Muscle of leg (tissue), 11 donors: ENCODE measurements around the gene SMOC2. TPM values are rescaled to one million over a fixed set of nuclear protein-coding genes. Genes with fewer than 3 reads are reported as not detected.
A peak's percentile ranks its signal among the peaks of the same experiment; 100 is the strongest.
"Not testable (repeated sequence)": the region's sequence is repeated elsewhere in the genome, so short reads cannot be mapped to it uniquely, and the experiment has no call there.

Experiments
- DNase-seq: peaks from one replicate; pipeline ENCODE4 v3.0.0; 2013
- H3K27ac ChIP-seq: one replicate; pipeline ENCODE4 v1.5.1; 2013; ENCODE audit warnings: mild to moderate bottlenecking, low read length, control low read depth
- H3K27me3 ChIP-seq: one replicate; pipeline ENCODE4 v1.6.1; 2013; ENCODE audit warnings: low read length; ENCODE audit not compliant: control insufficient read depth, insufficient read depth
- H3K36me3 ChIP-seq: one replicate; pipeline ENCODE4 v1.6.1; 2013; ENCODE audit warnings: low read length; ENCODE audit not compliant: control insufficient read depth, insufficient read depth
- H3K4me1 ChIP-seq: one replicate; pipeline ENCODE4 v1.6.1; 2013; ENCODE audit warnings: low read length; ENCODE audit not compliant: control insufficient read depth, insufficient read depth
- H3K4me3 ChIP-seq: one replicate; pipeline ENCODE4 v1.5.1; 2013; ENCODE audit warnings: low read length, control low read depth
- H3K9me3 ChIP-seq: replicated peaks from 2 replicates; pipeline ENCODE4 v1.6.1; 2013; ENCODE audit warnings: low read depth, low read length; ENCODE audit not compliant: control insufficient read depth
- WGBS: methylation state at CpG from one replicate; pipeline ENCODE4 v1.1.5; 2013; ENCODE audit warnings: missing lambda C conversion rate; ENCODE audit not compliant: insufficient coverage; 5-methylcytosine and 5-hydroxymethylcytosine counted together
- polyA plus RNA-seq, 8 donors: library from polyadenylated mRNA; unstranded; fragments of 120-200 nt; gene quantifications; one replicate each; pipeline versions ENCODE4 v1.2.1 to v1.2.3, GENCODE V29; 2013; ENCODE audit warnings: inconsistent platforms in 1 of 8, low replicate concordance in 1 of 8; ENCODE audit not compliant: insufficient read length in 8 of 8, insufficient read depth in 1 of 8
- total RNA-seq: library from RNA; stranded (reverse); fragments of 120-200 nt; gene quantifications from one replicate; pipeline ENCODE4 v1.2.4, GENCODE V29; 2013

The SMOC2 gene
- total and polyA plus RNA-seq, 9 donors: 58.0 to 109 (median 78.9) TPM

DNA sequence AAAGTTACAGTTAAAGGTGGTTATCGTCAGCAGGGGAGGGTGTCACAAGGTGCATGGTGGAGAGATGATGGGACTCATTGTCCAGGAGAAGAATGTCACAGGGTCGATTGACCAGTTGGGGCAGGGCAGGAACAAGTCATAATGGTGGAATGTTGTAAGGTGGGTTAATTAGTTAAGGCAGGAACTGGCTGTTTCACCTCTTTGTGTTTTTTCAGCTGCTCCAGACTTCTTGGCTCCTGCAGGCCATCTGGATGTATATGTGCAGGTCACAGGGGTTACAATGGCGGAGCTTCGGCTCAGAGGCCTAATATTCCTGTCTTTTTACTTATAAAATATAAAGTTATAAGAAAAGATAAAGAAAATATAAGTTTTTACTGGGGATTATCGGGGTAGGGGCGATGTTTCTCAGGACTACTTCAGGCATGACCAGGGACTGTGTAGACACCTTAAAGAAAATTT lies 236.4 kb downstream of the SMOC2 start:
- not testable (repeated sequence) for H3K27me3 ChIP-seq, H3K4me3 ChIP-seq, DNase-seq, H3K4me1 ChIP-seq, H3K9me3 ChIP-seq, H3K36me3 ChIP-seq
- peak overlapping the region; percentile 20 for H3K27ac ChIP-seq
- 86% methylated on average over 4 of the region's 6 CpGs for WGBS

DNA sequence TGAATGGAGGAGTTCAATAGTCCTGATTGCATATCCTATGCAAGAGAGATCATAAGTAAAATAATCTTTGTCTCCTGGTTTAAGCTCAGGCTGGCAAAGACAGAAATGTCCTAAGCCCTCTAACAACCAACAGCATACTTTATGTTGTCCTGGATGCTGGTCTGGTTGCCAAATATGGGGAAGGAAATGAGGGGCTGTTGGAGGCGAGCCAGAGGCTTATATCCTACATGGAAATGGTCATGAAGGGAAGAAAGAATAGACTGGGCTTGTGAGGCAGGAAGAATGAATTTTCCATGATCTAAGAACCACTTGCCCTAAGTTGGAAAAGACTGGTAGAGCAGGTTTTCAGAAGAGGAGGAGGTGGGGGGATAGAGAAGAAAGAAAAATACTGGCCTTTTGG lies 237.1 kb downstream of the SMOC2 start:
- 60% methylated on average over 1 of the region's 1 CpG for WGBS
- Histone ChIP-seq H3K4me1 (peaks cover under 1% of the 10 kb centered on the region), H3K4me3 (no peak overlapping the region), H3K27ac (no peak overlapping the region), H3K36me3 (no peaks in the 10 kb centered on the region), H3K27me3 (no peaks in the 10 kb centered on the region), H3K9me3 (no peaks in the 10 kb centered on the region)
- peak; percentile 24 for DNase-seq

GRCh38 chr6:168678588-168678987 lies 237.6 kb downstream of the SMOC2 start:
- peaks cover 6% of the 10 kb centered on the region for H3K4me1 ChIP-seq
- H3K9me3 ChIP-seq: no peaks in the 10 kb centered on the region
- DNase-seq: no peak
- no peaks in the 10 kb centered on the region for H3K27me3 ChIP-seq
- no peak overlapping the region for H3K4me3 ChIP-seq
- no peak overlapping the region for H3K27ac ChIP-seq
- H3K36me3 ChIP-seq: no peaks in the 10 kb centered on the region
- no CpG with 5 or more reads among the region's 5 CpGs for WGBS

- no peak overlapping the region for H3K27ac ChIP-seq
- H3K9me3 ChIP-seq: no peaks in the 10 kb centered on the region
- peaks cover 7% of the 10 kb centered on the region for H3K27me3 ChIP-seq
- H3K36me3 ChIP-seq: no peaks in the 10 kb centered on the region
- peaks cover 13% of the 10 kb centered on the region for H3K4me1 ChIP-seq
- DNase-seq: no peak
- WGBS: 90% methylated on average over 4 of the region's 5 CpGs
- H3K4me3 ChIP-seq: no peak overlapping the region
Measured at GRCh38 chr6:168681748-168682147, 240.8 kb downstream of the SMOC2 start.

DNA sequence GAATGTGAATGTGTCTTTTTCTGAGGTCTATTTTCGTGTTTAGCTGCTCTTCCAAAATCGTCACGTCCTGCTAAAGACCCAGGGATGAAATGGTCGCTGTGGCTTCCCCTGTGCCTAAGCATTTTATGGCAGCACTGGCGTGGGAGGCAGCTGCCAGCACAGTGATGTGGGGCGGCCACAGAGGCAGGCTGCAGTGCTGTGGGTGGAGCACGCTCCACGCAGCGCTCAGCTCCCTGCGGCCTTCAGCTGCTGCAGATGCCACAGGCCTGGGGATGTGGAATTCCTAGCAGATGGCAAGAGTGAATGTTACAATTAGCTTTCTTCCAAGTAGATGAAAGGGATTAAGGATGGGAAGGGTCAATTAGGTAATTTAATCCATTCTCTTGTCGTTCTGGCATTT lies 242.6 kb downstream of the SMOC2 start:
- H3K9me3 ChIP-seq: no peaks in the 10 kb centered on the region
- WGBS: 23% methylated on average over 10 of the region's 11 CpGs
- no peak overlapping the region for H3K4me3 ChIP-seq
- H3K27me3 ChIP-seq: peaks cover 10% of the 10 kb centered on the region
- H3K27ac ChIP-seq: no peak overlapping the region
- peak; percentile 39 for DNase-seq
- no peaks in the 10 kb centered on the region for H3K36me3 ChIP-seq
- peaks cover 13% of the 10 kb centered on the region for H3K4me1 ChIP-seq

DNA sequence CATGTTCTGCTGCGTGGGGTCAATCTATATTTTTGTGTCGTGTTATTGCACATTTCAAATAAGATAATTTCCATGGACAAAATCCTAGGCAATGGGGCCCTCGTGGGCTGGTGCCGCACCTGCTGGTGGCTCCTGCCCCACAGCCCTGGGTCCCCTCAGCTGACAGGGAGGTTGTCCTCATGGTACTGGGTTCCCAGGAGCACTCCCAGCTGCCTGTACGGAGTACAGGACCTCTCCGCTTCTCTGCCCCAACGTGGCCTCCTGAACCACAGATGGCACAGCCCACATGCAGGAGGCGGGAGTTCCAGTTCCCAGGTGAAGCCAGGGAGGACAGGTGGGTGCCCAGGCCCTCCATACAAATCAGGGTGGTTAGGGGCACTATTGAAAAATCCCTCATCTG lies 243.5 kb downstream of the SMOC2 start:
- Histone ChIP-seq H3K4me3 (no peak overlapping the region), H3K36me3 (no peaks in the 10 kb centered on the region), H3K27ac (no peak overlapping the region), H3K4me1 (peaks cover 13% of the 10 kb centered on the region), H3K9me3 (no peaks in the 10 kb centered on the region), H3K27me3 (peaks cover 10% of the 10 kb centered on the region)
- DNase-seq: no peak
- WGBS: 89% methylated on average over 6 of the region's 8 CpGs

DNA sequence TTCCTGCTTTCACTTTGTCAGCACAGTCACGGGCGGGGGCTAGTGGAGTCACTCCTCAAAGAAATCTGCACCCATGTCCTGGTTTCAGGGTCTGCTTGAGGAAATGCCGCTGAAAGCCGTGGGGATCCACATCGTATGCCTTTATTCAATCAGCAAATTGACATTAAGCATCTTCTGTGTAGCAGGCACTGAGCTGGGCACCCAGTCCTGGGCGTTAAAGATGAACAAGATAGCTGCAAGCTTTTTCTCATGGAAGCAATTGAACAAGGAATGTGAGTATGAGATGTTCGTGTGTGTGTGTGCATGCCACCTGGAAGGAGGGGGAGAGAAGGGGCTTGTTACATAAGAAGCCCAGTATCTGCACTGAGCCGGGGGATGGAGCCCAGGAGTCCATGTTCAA lies 243.9 kb downstream of the SMOC2 start:
- Histone ChIP-seq H3K27ac (no peak overlapping the region), H3K4me3 (no peak overlapping the region), H3K4me1 (peaks cover 13% of the 10 kb centered on the region), H3K27me3 (peaks cover 10% of the 10 kb centered on the region), H3K36me3 (no peaks in the 10 kb centered on the region), H3K9me3 (no peaks in the 10 kb centered on the region)
- 85% methylated on average over 7 of the region's 8 CpGs for WGBS
- no peak for DNase-seq

DNA sequence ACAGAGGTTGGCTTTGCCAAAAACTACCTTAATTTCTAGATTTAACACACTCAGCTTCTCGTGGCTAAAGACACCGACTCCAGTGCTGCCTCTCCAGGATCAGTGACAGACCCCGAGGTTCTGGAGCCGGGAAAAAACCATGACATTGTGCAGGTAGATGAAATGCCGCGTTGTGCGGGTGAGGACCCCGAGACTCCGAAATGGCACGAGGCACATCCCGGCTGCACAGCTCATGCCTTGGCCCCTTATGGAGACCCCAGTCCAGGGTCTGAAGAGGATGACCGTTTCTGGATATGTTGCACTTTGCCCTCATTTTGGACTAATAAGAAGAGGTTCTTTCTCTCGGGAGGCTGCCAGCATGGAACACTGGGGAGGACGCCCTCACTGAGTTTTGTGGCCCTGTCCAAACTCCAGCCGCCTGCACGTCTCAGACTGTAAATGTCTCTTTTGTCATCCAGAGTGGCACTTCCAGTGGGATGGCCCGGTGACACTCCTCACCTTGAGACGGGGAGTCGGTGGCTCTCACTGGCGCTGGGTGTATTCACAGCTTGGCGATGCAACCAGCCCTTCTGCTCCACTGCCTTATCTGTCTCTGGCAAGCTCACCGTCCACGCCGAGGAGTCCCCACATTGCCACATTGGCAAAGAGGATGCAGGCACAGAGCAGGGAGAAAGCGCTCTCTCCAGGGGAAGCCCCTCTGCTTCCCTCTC lies 245.2 kb downstream of the SMOC2 start:
- Histone ChIP-seq H3K36me3 (no peaks in the 10 kb centered on the region), H3K4me3 (no peak overlapping the region), H3K27me3 (peaks cover 10% of the 10 kb centered on the region), H3K27ac (no peak overlapping the region), H3K4me1 (peaks cover 13% of the 10 kb centered on the region), H3K9me3 (no peaks in the 10 kb centered on the region)
- DNase-seq: no peak
- 77% methylated on average over 24 of the region's 25 CpGs for WGBS

DNA sequence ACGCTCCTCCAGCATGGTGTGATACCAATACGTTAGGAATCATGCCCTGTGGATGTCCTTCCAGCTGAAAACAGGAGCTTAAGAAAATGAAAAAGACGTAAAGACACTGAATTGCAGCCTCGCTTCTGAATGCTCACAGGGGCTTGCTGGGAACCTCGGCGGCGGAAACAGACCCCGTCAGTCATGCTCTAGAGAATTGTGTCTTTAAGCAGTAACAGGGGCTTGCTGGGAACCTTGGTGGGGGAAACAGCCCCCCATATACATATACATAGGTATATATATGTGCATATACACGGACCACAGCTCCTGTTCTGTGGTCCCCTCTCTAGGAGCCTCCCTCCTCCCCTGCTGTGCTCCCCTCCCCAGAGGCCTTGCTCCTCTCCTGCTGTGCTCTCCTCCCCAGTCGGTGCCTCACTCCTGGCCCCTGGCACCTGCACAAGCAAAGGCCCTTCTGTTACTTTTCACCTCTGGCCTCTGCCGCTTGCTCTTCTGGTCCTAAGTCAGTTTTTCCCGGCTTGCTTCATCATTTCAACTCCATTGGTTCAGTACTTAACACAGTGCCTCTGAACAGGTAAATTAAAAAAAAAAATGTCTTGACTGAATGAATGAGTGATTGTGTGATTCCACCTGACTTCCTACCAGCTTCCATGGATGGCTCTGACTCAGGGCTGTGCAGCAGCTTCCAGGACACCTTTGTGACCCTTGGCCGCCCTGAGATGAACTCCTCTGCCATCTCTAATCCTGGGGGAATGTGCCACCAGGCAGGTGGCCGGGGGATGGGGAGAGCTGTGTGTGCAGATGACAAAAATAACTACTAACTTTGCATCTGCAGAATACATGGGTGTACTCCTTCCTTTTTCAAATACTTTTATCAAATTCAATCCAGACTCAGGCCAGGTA lies 246.1 kb downstream of the SMOC2 start:
- H3K36me3 ChIP-seq: no peaks in the 10 kb centered on the region
- peaks cover 10% of the 10 kb centered on the region for H3K27me3 ChIP-seq
- no peak overlapping the region for H3K4me3 ChIP-seq
- no peak for DNase-seq
- 45% methylated on average over 5 of the region's 14 CpGs for WGBS
- H3K4me1 ChIP-seq: peaks cover 15% of the 10 kb centered on the region
- H3K9me3 ChIP-seq: no peaks in the 10 kb centered on the region
- H3K27ac ChIP-seq: no peak overlapping the region

DNA sequence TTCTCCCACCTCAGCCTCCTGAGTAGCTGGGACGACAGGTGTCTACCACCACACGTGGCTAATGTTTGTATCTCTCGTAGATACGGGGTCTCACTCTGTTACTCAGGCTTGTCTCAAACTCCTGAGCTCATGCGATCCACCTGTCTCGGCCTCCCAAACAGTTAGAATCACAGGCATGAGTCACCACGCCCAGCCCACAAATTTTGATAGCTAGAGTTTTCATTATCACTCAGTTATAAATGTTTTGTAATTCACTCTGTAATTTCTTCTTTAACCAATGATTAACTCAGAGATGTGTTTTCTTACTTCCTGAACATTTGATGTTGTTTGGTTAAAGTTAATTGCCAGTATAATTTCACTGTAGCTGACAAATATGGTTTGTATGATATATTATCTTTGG lies 249.3 kb downstream of the SMOC2 start:
- peaks cover 10% of the 10 kb centered on the region for H3K27me3 ChIP-seq
- WGBS: 84% methylated on average over 4 of the region's 7 CpGs
- H3K4me3 ChIP-seq: no peak overlapping the region
- H3K27ac ChIP-seq: no peak overlapping the region
- no peaks in the 10 kb centered on the region for H3K9me3 ChIP-seq
- no peak for DNase-seq
- H3K36me3 ChIP-seq: no peaks in the 10 kb centered on the region
- peaks cover 5% of the 10 kb centered on the region for H3K4me1 ChIP-seq
